T-helper 2 cell treated with Interferon-gamma antibody and Interleukin-4, amounts not matched to agents 5 μg/mL and 100 μg/mL, for 36 hours (primary cell): ENCODE results near the gene SLC25A22.

ENCODE experiments used
- DNase-seq: peaks from one replicate; pipeline ENCODE4 v3.0.0; 2021; ENCODE audit warnings: low spot score
- H3K27ac Mint-ChIP-seq: one replicate; pipeline ENCODE4 v1.8.0; 2021; ENCODE audit warnings: mild to moderate bottlenecking, mixed read lengths
- H3K27me3 Mint-ChIP-seq: one replicate; pipeline ENCODE4 v1.8.0; 2021; ENCODE audit warnings: low read depth, mixed read lengths
- H3K36me3 Mint-ChIP-seq: one replicate; pipeline ENCODE4 v1.8.0; 2021; ENCODE audit warnings: low read depth, mixed read lengths
- H3K4me1 Mint-ChIP-seq: one replicate; pipeline ENCODE4 v1.8.0; 2021; ENCODE audit warnings: low read depth, mixed read lengths
- H3K4me3 Mint-ChIP-seq: one replicate; pipeline ENCODE4 v1.8.0; 2022; ENCODE audit warnings: mild to moderate bottlenecking, moderate library complexity, mixed read lengths
- H3K9me3 Mint-ChIP-seq: one replicate; pipeline ENCODE4 v1.8.0; 2021; ENCODE audit warnings: mixed read lengths

The SLC25A22 gene

GRCh38 chr11:776263-776560, 21.9 kb downstream of the SLC25A22 start:
- peaks cover 3% of the 10 kb centered on the region for H3K36me3 Mint-ChIP-seq
- H3K4me3 Mint-ChIP-seq = peak overlapping the region; percentile 87
- no peaks in the 10 kb centered on the region for H3K27me3 Mint-ChIP-seq
- H3K4me1 Mint-ChIP-seq = peaks cover 17% of the 10 kb centered on the region
- DNase-seq = no peak
- H3K9me3 Mint-ChIP-seq = no peaks in the 10 kb centered on the region
- H3K27ac Mint-ChIP-seq = peak overlapping the region; percentile 80

GRCh38 chr11:774873-775592, 23.0 kb downstream of the SLC25A22 start:
- Mint-ChIP-seq H3K4me1 (peaks cover 14% of the 10 kb centered on the region), H3K4me3 (peak overlapping the region; percentile 39), H3K27ac (no peak overlapping the region), H3K36me3 (peaks cover 1% of the 10 kb centered on the region), H3K9me3 (no peaks in the 10 kb centered on the region), H3K27me3 (no peaks in the 10 kb centered on the region)
- no peak for DNase-seq

- Mint-ChIP-seq H3K9me3 (no peaks in the 10 kb centered on the region), H3K27ac (no peak overlapping the region), H3K36me3 (peaks cover 1% of the 10 kb centered on the region), H3K27me3 (no peaks in the 10 kb centered on the region), H3K4me3 (no peak overlapping the region), H3K4me1 (peaks cover 9% of the 10 kb centered on the region)
- DNase-seq = no peak
These were observed 24.3 kb downstream of the SLC25A22 start for GRCh38 chr11:773830-774229.

GRCh38 chr11:773425-773824, 24.7 kb downstream of the SLC25A22 start:
- no peaks in the 10 kb centered on the region for H3K9me3 Mint-ChIP-seq
- peaks cover 1% of the 10 kb centered on the region for H3K36me3 Mint-ChIP-seq
- peaks cover 8% of the 10 kb centered on the region for H3K4me1 Mint-ChIP-seq
- no peaks in the 10 kb centered on the region for H3K27me3 Mint-ChIP-seq
- DNase-seq = no peak
- H3K4me3 Mint-ChIP-seq = no peak overlapping the region
- no peak overlapping the region for H3K27ac Mint-ChIP-seq

- Mint-ChIP-seq H3K9me3 (no peaks in the 10 kb centered on the region), H3K27ac (no peak overlapping the region), H3K4me1 (peaks cover 8% of the 10 kb centered on the region), H3K36me3 (peaks cover 1% of the 10 kb centered on the region), H3K27me3 (no peaks in the 10 kb centered on the region), H3K4me3 (no peak overlapping the region)
- no peak for DNase-seq
These were observed 25.4 kb downstream of the SLC25A22 start for GRCh38 chr11:772429-773390.

GRCh38 chr11:771617-772204, 26.4 kb downstream of the SLC25A22 start:
- Mint-ChIP-seq H3K36me3 (peaks cover 4% of the 10 kb centered on the region), H3K9me3 (no peaks in the 10 kb centered on the region), H3K4me3 (no peak overlapping the region), H3K4me1 (peaks cover 8% of the 10 kb centered on the region), H3K27me3 (no peaks in the 10 kb centered on the region), H3K27ac (no peak overlapping the region)
- DNase-seq = no peak

GRCh38 chr11:770642-771616, 27.2 kb downstream of the SLC25A22 start:
- no peak overlapping the region for H3K27ac Mint-ChIP-seq
- no peaks in the 10 kb centered on the region for H3K9me3 Mint-ChIP-seq
- H3K27me3 Mint-ChIP-seq = no peaks in the 10 kb centered on the region
- H3K4me1 Mint-ChIP-seq = peaks cover 2% of the 10 kb centered on the region
- peaks cover 9% of the 10 kb centered on the region for H3K36me3 Mint-ChIP-seq
- DNase-seq = no peak
- no peak overlapping the region for H3K4me3 Mint-ChIP-seq

GRCh38 chr11:769887-770641, 28.0 kb downstream of the SLC25A22 start:
- Mint-ChIP-seq H3K27ac (no peak overlapping the region), H3K27me3 (no peaks in the 10 kb centered on the region), H3K4me1 (no peaks in the 10 kb centered on the region), H3K9me3 (no peaks in the 10 kb centered on the region), H3K36me3 (peaks cover 15% of the 10 kb centered on the region), H3K4me3 (no peak overlapping the region)
- DNase-seq = no peak

GRCh38 chr11:767238-767637, 30.8 kb downstream of the SLC25A22 start:
- Mint-ChIP-seq H3K27ac (no peak overlapping the region), H3K4me3 (no peak overlapping the region), H3K36me3 (peaks cover 23% of the 10 kb centered on the region), H3K9me3 (no peaks in the 10 kb centered on the region), H3K27me3 (no peaks in the 10 kb centered on the region), H3K4me1 (peaks cover 2% of the 10 kb centered on the region)
- DNase-seq = no peak

GRCh38 chr11:766936-767210, 31.2 kb downstream of the SLC25A22 start:
- H3K4me1 Mint-ChIP-seq = peaks cover 3% of the 10 kb centered on the region
- H3K9me3 Mint-ChIP-seq = no peaks in the 10 kb centered on the region
- H3K4me3 Mint-ChIP-seq = no peak overlapping the region
- peaks cover 23% of the 10 kb centered on the region for H3K36me3 Mint-ChIP-seq
- H3K27ac Mint-ChIP-seq = no peak overlapping the region
- DNase-seq = no peak
- H3K27me3 Mint-ChIP-seq = no peaks in the 10 kb centered on the region

- peaks cover 27% of the 10 kb centered on the region for H3K36me3 Mint-ChIP-seq
- H3K9me3 Mint-ChIP-seq = no peaks in the 10 kb centered on the region
- no peak overlapping the region for H3K27ac Mint-ChIP-seq
- H3K27me3 Mint-ChIP-seq = no peaks in the 10 kb centered on the region
- DNase-seq = no peak
- H3K4me1 Mint-ChIP-seq = peaks cover 3% of the 10 kb centered on the region
- no peak overlapping the region for H3K4me3 Mint-ChIP-seq
These were observed 31.8 kb downstream of the SLC25A22 start for GRCh38 chr11:766106-766935.

GRCh38 chr11:765802-766091, 32.3 kb downstream of the SLC25A22 start:
- H3K4me3 Mint-ChIP-seq = no peak overlapping the region

More at GRCh38 chr11:765802-766091, 32.3 kb downstream of the SLC25A22 start:
- Mint-ChIP-seq H3K4me1 (peaks cover 3% of the 10 kb centered on the region), H3K27ac (no peak overlapping the region), H3K36me3 (peaks cover 29% of the 10 kb centered on the region), H3K9me3 (no peaks in the 10 kb centered on the region), H3K27me3 (no peaks in the 10 kb centered on the region)
- no peak for DNase-seq
